ENCODE data around the gene DNAL1. TPM values are rescaled to one million over a fixed set of nuclear protein-coding genes. Genes with fewer than 3 reads are reported as not detected.
"Not testable (repeated sequence)": the region's sequence is repeated elsewhere in the genome, so short reads cannot be mapped to it uniquely, and the experiment has no call there.

DNAL1 gene
- total RNA-seq, 1 donor from 2014 or later: 2.6 TPM

- H3K4me3 ChIP-seq (ENCODE audit: low read depth, low read length): no peak overlapping the region
- TF ChIP-seq CTCF (conservative IDR thresholded peaks at IDR 0.05; ENCODE audit: low read depth, low read length): no peak
- no peak for DNase-seq (ENCODE audit: low read depth)
Observed at GRCh38 chr14:73623504-73624054, 21.2 kb upstream of the DNAL1 start.

DNA sequence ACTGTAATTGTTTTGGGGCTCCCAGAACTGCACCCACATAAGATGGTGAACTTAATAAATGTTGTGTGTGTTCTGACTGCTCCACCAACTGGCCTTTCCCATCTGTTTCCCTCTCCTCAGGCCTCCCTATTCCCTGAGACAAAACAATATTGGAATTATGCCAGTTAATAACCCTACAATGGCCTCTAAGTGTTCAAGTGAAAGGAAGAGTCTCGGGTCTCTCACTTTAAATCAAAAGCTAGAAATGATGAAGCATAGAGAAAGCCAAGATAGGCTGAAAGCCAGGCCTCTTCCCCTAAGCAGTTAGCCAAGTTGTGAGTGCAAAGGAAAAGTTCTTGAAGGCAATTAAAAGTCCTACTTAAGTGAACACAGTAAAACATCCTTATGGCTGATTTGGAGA lies 19.1 kb upstream of the DNAL1 start:
- H3K4me3 ChIP-seq (ENCODE audit: low read depth, low read length): no peak overlapping the region
- TF ChIP-seq CTCF (conservative IDR thresholded peaks at IDR 0.05; ENCODE audit: low read depth, low read length): no peak
- DNase-seq (ENCODE audit: low read depth): no peak

DNA sequence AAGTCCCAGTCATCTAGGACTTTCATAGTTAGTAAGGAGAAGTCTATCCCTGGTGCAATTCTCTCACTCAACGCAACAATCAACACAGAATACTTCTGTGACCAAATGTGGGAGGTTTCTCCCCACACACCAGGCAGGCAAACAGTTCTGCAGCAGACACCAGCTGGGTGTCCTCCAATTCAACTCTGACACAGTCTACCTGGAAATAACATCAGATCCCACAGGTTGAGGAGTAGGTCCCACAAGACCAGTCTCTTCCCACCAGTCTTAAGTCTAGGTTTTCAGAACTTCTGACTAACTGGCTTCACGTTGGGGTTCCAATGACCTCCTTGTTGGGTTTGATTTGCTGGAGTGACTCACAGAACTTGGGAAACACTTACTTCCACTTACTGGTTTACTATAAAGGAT lies 17.6 kb upstream of the DNAL1 start:
- H3K4me3 ChIP-seq (ENCODE audit: low read depth, low read length): no peak overlapping the region
- TF ChIP-seq CTCF (conservative IDR thresholded peaks at IDR 0.05; ENCODE audit: low read depth, low read length): no peak
- DNase-seq (ENCODE audit: low read depth): no peak

- H3K4me3 ChIP-seq (ENCODE audit: low read depth, low read length): no peak overlapping the region
- DNase-seq (ENCODE audit: low read depth): no peak
- no peak for TF ChIP-seq CTCF (conservative IDR thresholded peaks at IDR 0.05; ENCODE audit: low read depth, low read length)
Observed at GRCh38 chr14:73630009-73630780, 14.6 kb upstream of the DNAL1 start.

- DNase-seq (ENCODE audit: low read depth): no peak
- peak overlapping the region; percentile 62 for H3K4me3 ChIP-seq (ENCODE audit: low read depth, low read length)
- TF ChIP-seq CTCF (conservative IDR thresholded peaks at IDR 0.05; ENCODE audit: low read depth, low read length): peak; percentile 91
Observed at GRCh38 chr14:73633116-73634010, 11.4 kb upstream of the DNAL1 start.

GRCh38 chr14:73634011-73634833 lies 10.6 kb upstream of the DNAL1 start:
- peak; percentile 48 for TF ChIP-seq CTCF (conservative IDR thresholded peaks at IDR 0.05; ENCODE audit: low read depth, low read length)
- no peak for DNase-seq (ENCODE audit: low read depth)
- peak overlapping the region; percentile 62 for H3K4me3 ChIP-seq (ENCODE audit: low read depth, low read length)

GRCh38 chr14:73636355-73636754 lies 8.4 kb upstream of the DNAL1 start:
- not testable (repeated sequence) for DNase-seq (ENCODE audit: low read depth); H3K4me3 ChIP-seq (ENCODE audit: low read depth, low read length)
